HG02970 (cell line): ENCODE data around the gene VAV3.

ENCODE experiments used
- ATAC-seq: cut with Tn5 transposase; IDR thresholded peaks from one replicate; pipeline ENCODE4 v1.9.1; 2021; ENCODE audit warnings: mild to moderate bottlenecking, moderate library complexity, moderate number of reproducible peaks; ENCODE audit not compliant: unreplicated experiment, low FRiP score

The VAV3 gene

DNA sequence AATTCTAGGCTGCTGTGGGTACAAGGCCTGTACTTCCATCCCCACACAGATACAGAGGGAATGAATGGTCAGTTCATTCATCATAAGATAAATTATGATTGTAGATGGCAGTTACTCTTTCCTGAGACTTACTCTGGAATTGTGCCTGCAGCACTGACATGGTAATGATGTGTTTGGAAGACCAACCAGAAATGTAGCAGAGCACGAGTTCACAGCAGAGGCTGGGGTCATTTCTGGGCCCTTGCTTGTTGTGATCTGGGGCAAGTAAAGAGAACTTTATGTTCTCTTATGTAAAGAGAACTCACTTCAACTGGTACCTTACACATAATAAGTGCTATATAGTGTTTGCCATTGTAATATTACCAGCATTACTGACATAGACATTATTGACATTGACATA lies 412.2 kb downstream of the VAV3 start:
- no peak for ATAC-seq

DNA sequence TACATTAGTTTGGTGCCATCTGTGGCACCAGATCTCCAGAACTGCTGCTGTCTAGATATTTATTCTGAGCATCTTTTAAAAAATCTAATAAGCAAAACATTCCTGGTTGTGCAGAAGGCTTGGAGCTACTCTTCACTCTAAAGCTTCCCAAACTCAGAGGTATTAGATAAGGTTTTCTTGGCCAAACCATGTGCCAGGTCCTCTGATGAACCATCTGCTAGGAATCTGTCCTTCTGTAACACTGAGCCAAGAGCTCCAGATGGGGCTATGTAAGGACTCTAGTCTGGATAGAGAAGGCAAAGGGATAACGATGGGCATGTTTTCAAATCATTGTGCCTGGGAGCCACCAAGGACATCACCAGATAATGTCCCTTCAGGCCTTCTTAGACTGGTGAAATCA lies 413.5 kb downstream of the VAV3 start:
- ATAC-seq, result no peak

DNA sequence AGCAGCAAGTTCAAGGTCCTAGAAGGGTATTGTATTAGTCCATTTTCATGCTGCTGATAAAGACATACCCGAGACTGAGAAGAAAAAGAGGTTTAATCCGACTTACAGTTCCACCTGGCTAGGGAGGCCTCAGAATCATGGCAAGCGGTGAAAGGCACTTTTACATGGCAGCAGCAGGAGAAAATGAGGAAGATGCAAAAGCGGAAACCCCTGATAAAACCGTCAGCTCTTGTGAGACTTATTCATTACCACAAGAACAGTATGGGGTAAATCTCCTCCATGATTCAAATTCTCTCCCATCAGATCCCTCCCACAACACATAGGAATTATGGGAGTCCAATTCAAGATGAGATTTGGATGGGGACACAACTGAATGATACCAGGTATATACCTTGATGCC lies 414.6 kb downstream of the VAV3 start:
- no peak for ATAC-seq

DNA sequence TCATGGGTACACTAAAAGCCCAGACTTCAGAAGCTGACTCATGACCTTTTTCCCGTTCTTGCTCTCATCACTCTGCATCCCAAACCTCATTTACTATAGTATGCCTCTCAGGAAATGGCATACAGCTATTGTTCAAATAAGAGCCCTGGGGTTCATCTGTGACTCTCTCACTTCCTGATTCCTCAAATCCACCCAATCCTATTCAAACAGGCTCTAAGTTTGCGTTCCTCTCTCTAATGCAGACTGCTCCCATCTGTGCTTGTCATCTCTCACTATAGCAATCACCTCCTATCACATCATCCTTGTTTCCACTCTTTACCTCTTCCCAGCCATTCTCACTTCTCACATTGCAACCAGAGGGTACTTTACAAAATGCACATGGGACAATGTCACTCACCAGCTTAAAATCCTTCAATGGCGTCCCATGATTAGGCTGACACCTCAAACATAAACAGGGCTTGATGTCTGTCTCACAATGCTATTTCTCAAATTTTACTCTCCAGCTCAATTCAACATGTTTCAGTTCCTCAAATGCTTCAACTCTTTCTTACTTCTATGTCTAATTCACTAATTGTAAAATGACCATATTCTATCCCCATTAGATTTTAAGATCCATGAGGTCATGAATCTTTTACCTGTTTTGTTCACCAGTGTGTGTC lies 415.7 kb downstream of the VAV3 start:
- ATAC-seq, result no peak

DNA sequence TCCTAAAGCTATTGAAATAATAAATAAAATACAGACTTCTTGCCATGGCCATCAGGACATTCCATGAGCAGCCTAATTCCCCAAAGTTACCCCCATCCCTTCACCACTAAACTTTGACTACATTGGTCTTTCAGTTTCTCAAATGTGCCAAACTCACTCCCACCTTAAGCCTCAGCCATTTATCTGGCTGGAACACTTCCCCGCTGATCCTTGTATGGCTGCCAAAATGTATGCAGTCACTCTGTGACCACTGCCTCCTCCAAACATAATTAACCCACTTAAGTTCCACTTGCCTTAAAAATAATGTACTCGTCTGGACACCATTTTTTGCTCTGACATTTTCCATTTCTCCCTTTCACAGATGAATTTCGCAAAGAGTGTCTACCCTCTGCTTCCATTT lies 416.7 kb downstream of the VAV3 start:
- ATAC-seq, result no peak

DNA sequence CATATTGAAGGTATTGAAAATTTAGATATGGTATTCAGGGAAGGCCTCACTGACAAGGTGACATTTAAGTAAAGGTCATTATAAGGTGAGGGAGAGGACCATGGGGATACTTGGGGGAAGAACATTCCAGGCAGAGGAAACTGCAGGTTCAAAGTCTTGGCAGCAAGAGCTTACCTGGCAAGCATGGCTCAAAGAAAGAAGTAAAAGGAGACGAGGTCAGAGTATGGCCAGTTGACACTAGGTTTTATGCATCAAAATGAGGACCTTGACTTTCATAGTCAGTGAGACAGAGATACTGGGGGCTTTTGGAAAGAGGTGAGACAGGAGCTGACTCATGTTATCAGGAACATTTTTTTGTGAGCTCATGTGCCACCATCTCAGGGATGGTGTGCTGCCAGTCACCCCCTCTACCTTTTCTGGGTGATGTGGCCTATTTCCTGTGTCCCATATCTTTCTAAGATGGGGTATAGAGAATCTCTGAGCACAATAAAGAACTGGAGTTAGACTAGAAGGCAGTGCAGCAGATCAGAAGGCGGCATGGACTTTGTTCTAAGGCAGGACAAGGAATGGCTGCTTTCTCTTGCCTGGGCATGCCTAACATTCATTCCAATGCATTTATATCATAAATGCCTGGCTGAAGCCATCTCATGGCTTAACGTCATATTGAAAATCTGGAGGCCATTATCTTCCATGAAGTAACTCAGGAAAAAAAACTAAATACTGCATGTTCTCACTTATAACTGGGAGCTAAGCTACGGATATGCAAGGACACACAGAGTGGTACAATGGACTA lies 417.4 kb downstream of the VAV3 start:
- ATAC-seq, result no peak

DNA sequence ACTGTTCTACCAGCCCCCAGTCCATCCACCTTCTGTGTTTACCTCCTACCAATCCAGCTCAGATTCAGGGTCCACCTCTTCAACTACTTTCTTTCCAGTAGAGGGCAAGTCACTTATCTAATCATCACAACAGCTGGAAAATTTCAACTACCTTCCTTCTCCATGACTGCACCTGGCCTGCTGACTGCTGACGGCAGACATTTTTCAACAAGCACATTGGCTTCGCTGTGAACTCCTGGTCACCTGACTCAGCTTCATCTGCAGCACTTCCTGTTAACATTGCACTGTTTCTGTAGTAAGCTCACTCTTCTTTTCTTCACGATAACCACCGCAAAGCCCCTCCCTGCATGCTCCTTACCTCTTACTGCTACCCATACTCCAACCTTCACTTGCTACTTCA lies 418.4 kb downstream of the VAV3 start:
- ATAC-seq, result no peak

DNA sequence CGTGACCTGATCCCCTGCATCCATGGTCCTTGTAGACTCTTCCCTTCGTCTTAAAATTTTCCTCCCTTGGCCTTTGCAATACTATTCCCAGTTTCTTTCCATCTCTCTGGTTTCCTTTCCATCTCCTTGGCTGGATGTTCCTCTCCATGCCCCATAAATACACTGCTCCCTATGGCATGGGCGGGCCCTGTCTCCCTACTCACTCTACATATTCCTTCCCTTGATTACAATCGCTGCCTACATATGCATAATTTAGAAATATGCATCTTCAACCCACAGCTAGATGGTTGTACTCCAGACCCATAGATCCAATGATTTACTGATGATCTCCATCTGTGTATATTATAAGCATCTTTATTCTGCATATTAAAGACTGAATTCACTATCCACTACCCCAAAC lies 419.1 kb downstream of the VAV3 start:
- ATAC-seq, result no peak

DNA sequence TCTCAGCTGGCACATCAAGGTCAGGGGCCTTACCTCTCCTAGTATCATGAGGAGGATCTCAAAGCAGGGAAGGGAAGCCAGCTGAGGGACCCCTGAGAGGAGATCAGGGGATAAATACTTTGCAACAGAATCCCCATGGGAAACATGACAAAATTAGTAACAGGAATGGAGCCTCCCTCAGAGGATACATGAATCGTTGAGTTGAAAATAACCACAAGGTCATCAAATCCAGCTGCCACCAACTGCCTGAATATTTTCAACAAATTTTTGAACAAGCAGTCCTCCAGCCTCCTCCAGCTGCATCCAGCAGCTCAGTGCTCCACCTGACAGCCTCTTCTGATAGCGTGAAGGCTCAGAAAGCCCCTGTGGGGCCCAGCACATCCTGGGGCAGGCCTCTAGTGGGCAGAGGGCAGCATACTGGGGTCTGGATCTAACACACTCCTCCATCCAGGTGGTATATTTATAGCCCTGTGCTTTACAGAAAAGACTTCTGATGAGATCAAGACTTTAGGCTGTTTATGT lies 419.9 kb downstream of the VAV3 start:
- ATAC-seq, result no peak

DNA sequence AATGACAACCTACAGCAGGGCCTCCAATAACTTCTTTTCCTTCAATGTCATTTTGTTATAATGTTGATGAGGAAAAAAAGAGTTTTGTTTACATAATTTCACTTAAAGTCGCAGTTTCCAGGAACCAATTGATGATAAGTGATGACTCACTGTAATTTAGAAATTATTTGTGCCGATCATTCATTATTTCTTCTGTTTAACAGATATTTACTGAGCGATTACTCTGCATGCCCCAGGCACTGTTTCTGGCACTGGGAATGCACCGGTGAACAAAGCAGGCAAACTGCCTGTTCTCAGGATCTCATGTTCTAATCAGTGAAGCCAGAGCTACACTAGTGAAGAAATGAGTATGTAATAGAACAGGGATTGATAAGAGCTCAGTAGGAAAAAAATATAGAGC lies 420.7 kb downstream of the VAV3 start:
- ATAC-seq, result no peak

DNA sequence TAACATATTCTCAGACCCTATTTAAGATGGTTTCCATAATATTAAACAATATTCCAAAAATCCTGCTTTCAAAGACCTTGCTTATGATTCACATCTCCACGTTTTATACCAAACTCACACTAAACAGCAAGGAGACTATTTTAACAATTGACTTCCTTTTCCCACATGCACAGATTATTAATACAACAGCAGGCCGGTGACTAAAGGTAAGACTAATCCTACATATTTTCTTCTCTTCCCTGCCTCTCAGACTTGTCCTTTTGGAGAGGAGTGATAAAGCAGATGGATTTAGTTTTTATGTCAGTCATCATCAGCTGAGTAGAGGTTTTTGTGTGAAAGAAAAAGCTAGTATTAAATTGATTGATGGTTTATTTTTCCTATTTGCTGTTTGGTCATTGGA lies 423.6 kb downstream of the VAV3 start:
- no peak for ATAC-seq

DNA sequence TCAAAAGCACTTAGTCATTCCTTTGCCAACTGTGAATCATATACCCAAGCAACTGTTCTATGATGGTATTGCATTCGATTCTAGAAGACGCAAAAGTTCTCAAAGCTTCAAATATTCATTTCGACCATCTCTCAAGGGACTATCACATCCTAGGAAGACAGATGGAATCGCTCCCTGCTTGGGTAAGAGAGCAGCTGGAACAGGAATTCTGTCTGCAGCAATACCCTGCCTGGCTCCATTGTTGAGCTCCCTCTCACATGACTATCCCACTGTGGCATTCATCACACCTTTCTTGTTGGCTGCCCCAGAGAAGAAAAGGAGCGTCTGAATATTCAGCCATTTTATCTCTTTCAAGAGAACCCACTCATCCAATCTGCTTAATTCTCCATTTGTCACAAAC lies 426.5 kb downstream of the VAV3 start:
- no peak for ATAC-seq

DNA sequence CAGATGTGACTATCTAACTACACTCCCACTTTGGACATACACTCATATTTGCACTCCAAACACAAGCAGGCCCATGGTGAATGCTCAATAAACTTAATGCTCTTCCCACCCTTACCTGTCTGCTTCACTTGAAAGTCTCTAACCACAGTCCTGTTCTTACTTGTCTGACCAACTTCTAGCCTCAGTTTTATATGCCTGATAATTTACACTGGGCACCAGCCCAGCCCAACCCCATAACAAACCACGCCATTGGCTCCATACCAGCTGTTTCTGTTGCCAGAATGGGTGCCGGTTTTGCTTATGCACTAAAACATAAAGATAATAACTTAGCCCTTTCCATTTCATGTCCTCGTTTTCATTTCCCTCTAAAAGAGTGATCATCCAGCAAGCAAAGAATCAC lies 428.7 kb downstream of the VAV3 start:
- ATAC-seq, result no peak

DNA sequence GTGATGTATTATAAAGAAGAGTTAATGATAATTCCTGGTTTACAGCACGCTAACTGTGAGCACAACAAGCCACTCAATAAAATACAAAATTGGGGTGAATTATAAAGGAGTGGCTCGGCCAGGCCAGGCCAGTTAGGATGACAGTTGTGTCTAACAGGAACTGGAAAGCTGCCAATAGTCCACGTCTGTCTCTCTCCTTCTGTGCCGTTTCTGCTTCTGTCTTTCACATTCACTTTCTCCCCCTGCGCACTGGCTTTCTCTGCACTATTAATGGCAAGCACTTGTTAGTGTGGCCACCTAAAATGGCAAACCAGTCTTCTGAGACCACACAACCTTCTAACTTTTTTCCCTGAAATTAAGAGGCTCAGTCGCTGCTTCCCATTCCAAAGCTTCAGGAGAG lies 429.9 kb downstream of the VAV3 start:
- no peak for ATAC-seq

DNA sequence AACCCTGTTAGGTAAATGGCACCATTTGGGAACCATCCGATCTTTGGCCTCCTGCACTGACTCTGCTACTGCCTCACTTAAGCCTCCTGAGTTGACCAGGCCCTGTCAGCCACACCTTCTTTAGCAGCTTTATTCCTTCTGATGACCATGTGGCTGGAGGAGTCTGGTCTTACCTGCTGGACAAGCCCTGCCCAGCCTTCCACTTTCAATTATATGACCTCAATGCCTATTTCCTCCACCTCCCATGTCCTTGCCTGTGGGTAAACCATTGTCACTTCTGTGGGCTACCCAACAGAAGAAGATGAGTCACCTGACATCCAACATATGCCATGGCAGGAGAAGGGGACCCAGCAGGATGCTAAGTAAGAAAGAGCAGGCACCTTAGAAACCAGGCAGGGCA lies 430.3 kb downstream of the VAV3 start:
- ATAC-seq, result no peak

DNA sequence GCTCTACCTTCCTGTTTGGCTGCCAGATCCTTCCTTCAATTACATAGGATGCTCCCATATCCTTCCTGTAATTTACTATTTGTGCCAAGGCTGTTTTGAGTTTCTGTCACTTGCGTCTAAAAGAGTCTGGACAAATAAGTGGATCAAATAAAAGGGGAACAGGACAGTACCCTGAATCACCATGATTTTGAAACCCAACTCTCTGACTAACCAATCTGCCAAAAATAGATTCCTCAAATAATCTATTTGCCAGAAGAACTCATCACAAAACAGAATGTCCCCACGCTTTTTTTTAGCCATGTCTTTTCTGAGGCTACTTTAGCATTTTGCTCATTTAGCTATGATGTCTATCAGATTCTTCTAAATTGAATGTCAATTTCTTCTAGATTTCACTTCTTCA lies 431.5 kb downstream of the VAV3 start:
- ATAC-seq, result no peak

DNA sequence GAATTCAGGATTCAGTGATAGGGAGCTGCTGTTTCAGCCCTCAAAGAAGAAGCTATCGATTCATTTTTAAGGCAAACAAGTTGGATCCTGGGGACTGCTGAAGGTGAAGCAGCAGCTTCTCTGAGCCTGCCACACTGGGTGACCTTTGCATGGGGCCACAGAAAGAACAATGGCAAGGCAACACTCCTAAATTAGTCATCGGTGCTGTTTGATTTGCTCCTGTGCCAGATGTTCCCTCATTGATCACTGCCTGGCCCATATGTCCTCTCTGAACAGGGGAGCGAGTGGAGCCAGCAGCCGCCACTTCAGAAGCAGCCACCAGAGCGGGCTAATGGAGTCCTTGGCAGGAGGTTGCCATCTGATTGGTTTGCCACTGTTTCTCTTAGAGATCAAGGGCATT lies 432.7 kb downstream of the VAV3 start:
- ATAC-seq, result no peak

DNA sequence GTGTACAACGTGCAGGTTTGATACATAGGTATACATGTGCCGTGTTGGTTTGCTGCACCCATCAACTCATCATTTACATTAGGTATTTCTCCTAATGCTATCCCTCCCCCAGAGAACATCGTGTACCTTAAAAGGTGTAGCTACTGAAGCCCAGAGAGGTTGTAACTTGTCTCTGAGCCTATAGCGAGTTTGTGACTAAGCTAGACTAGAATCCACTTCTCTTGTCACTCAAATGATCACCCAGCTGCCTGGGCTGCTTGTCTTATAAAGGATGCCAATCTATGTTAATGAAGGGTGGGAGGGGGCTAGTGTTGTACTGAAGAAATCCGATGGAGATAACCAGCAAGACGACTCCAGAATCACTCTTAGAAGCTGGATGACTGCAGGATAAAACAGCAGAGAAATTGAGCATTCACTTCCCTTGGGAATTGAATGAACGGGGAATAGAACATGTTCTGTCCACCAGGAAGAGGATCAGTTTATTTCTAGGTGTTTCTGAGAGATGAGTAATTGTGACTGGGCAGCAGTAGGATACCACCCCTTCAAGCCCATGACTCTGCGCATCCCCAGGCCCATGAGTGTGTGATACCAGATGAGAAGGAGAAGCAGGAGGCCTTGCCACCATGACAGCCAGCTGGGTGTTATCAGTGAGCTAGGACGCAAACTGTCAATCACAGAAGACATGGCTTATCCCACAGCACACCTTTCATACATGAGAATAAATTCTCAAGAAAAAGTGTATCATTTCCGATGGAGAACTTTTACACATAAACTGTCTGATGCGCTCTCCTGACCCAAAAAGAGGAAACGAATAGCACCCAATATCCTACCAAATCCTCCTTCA lies 433.7 kb downstream of the VAV3 start:
- ATAC-seq, result no peak

DNA sequence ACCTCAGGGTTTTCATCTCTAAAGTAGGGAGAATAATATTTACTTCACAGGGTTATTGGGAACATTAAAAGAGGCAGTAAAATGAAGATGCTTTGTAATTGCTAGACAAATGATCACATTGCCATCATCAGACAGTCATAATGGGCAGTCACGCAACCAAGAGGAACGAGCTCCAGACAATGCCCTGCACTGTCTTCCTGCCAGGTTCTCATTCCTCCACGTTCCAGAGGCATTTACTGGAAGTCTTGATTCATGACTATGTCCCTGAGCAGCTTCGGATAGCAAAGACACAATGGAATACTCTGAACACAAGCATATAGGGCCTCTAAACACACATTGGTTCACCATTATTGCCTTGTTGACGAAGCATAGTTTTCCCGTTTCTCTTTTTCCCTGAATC lies 434.4 kb downstream of the VAV3 start:
- no peak for ATAC-seq

DNA sequence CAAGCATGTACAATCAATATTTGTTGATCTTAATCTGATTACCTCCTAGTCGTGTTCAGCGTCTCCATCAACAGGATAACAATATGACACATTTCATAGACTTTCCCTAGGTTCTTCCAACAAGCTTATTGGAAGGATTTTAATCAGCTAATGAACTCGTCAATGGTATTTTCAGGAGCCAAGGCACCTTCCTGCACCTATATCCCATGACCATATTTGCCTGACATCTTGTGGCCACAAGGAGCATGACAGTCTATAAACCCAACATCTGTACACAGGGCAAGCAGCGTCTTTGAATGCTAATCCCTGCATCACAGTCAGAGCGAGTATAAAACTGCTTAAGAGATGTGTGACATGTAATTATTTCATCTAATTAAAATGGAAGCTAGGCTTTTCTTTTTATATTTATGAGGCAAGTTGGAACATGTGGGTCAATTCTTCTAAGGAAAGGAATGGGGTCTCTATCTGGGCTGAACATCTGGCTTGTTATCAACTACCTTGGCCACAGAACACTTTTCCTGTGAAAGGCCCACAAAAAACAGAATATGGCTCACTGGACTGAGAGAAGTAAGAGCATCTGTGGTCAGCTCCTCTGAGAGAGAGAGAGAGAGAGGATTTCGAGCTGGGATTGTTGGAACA lies 435.4 kb downstream of the VAV3 start:
- ATAC-seq, result peak; percentile 86
